HUES48 (cell line): ENCODE measurements around the gene HYI.
"Not testable (repeated sequence)": the region's sequence is repeated elsewhere in the genome, so short reads cannot be mapped to it uniquely, and the experiment has no call there.

Source experiments
- H3K27ac ChIP-seq: one replicate; pipeline ENCODE4 v1.7.0; 2013; ENCODE audit warnings: low read depth, low read length, inconsistent platforms
- H3K27me3 ChIP-seq: 2 replicates; pipeline ENCODE4 v1.6.1; 2013; ENCODE audit warnings: mild to moderate bottlenecking, low read length; ENCODE audit not compliant: control insufficient read depth, insufficient read depth
- H3K36me3 ChIP-seq: 2 replicates; pipeline ENCODE4 v1.6.1; 2013; ENCODE audit warnings: low read length; ENCODE audit not compliant: control insufficient read depth, insufficient read depth
- H3K4me1 ChIP-seq: 2 replicates; pipeline ENCODE4 v1.6.1; 2013; ENCODE audit warnings: mild to moderate bottlenecking, low read length; ENCODE audit not compliant: control insufficient read depth, insufficient read depth
- H3K4me3 ChIP-seq: 2 replicates; pipeline ENCODE4 v1.5.1; 2013; ENCODE audit warnings: mild to moderate bottlenecking, low read depth, low read length
- H3K9ac ChIP-seq: 2 replicates; pipeline ENCODE4 v1.6.1; 2013; ENCODE audit warnings: mild to moderate bottlenecking, low read depth, low read length, moderate library complexity
- H3K9me3 ChIP-seq: 2 replicates; pipeline ENCODE4 v1.6.1; 2013; ENCODE audit warnings: low read length; ENCODE audit not compliant: control insufficient read depth, insufficient read depth

The HYI gene

GRCh38 chr1:43464681-43465504, 11.2 kb upstream of the HYI start:
- no peaks in the 10 kb centered on the region for H3K4me1 ChIP-seq
- H3K9me3 ChIP-seq, result no peaks in the 10 kb centered on the region
- H3K27ac ChIP-seq, result no peak overlapping the region
- no peaks in the 10 kb centered on the region for H3K27me3 ChIP-seq
- no peak overlapping the region for H3K9ac ChIP-seq
- H3K4me3 ChIP-seq, result no peak overlapping the region
- H3K36me3 ChIP-seq, result no peaks in the 10 kb centered on the region

- no peak overlapping the region for H3K9ac ChIP-seq
- H3K27me3 ChIP-seq, result no peaks in the 10 kb centered on the region
- no peaks in the 10 kb centered on the region for H3K9me3 ChIP-seq
- no peaks in the 10 kb centered on the region for H3K36me3 ChIP-seq
- no peak overlapping the region for H3K27ac ChIP-seq
- H3K4me3 ChIP-seq, result no peak overlapping the region
- H3K4me1 ChIP-seq, result no peaks in the 10 kb centered on the region
Observed at GRCh38 chr1:43463479-43463878, 9.7 kb upstream of the HYI start.

GRCh38 chr1:43460988-43461693, 7.4 kb upstream of the HYI start:
- Histone ChIP-seq H3K27me3 (no peaks in the 10 kb centered on the region), H3K36me3 (no peaks in the 10 kb centered on the region), H3K4me1 (no peaks in the 10 kb centered on the region), H3K27ac (no peak overlapping the region), H3K9ac (no peak overlapping the region), H3K9me3 (no peaks in the 10 kb centered on the region), H3K4me3 (no peak overlapping the region)

- H3K36me3 ChIP-seq, H3K4me1 ChIP-seq, H3K27ac ChIP-seq, H3K9me3 ChIP-seq, H3K4me3 ChIP-seq, H3K27me3 ChIP-seq, H3K9ac ChIP-seq: not testable (repeated sequence)
Observed at GRCh38 chr1:43458379-43458778, 4.6 kb upstream of the HYI start.

DNA sequence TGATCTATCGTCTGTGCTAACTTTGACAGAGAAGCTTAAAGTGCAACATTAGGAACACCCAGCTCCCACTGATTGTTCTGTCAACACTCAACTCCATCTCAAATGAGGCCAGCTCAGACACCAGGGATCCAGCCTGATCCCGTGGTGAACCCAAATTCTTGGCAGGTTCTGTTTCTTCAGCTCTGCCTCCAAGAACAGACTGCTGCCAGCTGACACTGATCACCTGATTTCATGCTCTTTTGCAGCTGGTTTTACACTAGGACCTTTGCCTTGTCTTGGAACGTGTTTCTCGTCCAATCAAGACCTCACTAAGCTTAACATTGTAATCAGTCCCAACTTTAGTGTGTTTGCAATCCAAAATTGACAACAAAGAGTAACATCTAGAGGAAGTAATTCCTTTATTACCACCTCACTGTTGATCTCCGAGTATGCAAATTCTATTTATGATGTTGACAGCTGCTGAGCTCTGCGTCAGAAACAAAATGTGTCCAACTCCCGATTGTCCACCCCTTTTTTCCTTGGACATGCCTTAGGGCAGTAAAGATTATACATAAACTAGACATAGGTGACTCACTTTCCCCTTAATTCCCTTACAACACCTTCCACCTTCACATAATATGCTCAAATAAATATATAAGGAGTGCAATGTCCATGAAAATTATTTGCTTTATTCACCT, 1.6 kb upstream of the HYI start:
- Histone ChIP-seq H3K9me3 (no peaks in the 10 kb centered on the region), H3K4me1 (peaks cover 13% of the 10 kb centered on the region), H3K27me3 (no peaks in the 10 kb centered on the region), H3K36me3 (peaks cover 17% of the 10 kb centered on the region), H3K4me3 (no peak overlapping the region), H3K27ac (no peak overlapping the region), H3K9ac (no peak overlapping the region)

GRCh38 chr1:43454270-43455011, 710 bp upstream of the HYI start:
- H3K4me3 ChIP-seq, result peak overlapping the region; percentile 70
- H3K9ac ChIP-seq, result peak overlapping the region; percentile 41
- H3K27me3 ChIP-seq, result no peaks in the 10 kb centered on the region
- peaks cover 13% of the 10 kb centered on the region for H3K4me1 ChIP-seq
- peaks cover 26% of the 10 kb centered on the region for H3K36me3 ChIP-seq
- H3K27ac ChIP-seq, result peak overlapping the region; percentile 77
- H3K9me3 ChIP-seq, result no peaks in the 10 kb centered on the region

GRCh38 chr1:43452789-43453441, 816 bp downstream of the HYI start:
- Histone ChIP-seq H3K27ac (peak overlapping the region; percentile 77), H3K4me1 (peaks cover 13% of the 10 kb centered on the region), H3K36me3 (peaks cover 40% of the 10 kb centered on the region), H3K9ac (no peak overlapping the region), H3K27me3 (no peaks in the 10 kb centered on the region), H3K4me3 (peak overlapping the region; percentile 70), H3K9me3 (no peaks in the 10 kb centered on the region)

- H3K36me3 ChIP-seq, result peaks cover 50% of the 10 kb centered on the region
- H3K9ac ChIP-seq, result no peak overlapping the region
- no peaks in the 10 kb centered on the region for H3K9me3 ChIP-seq
- no peak overlapping the region for H3K27ac ChIP-seq
- H3K27me3 ChIP-seq, result no peaks in the 10 kb centered on the region
- no peak overlapping the region for H3K4me3 ChIP-seq
- H3K4me1 ChIP-seq, result peaks cover 13% of the 10 kb centered on the region
Observed at GRCh38 chr1:43451701-43452532, 1.8 kb downstream of the HYI start.

DNA sequence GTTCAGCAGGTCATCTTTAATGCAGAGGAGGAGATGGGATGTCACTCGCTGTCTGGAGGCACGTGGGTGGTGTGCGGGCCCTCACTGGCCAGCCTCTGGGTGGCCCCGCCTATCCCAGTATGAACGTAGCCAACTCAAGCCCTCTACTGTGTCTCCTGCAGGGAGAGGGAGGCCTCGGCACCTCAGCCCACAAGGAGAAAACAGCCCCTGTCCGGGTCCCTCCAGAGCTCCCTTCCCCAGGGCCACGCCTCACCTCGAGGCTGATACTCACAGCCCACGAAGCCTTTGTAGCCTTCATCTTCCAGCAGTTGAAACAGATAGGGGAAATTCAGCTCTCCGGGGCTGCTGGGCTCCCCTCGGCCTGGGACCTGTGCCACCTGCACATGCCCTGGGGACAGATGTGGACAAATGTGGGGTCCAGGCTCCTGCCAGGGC, 2.6 kb downstream of the HYI start:
- H3K4me3 ChIP-seq, result no peak overlapping the region
- H3K27me3 ChIP-seq, result no peaks in the 10 kb centered on the region
- H3K9ac ChIP-seq, result no peak overlapping the region
- H3K9me3 ChIP-seq, result no peaks in the 10 kb centered on the region
- peaks cover 13% of the 10 kb centered on the region for H3K4me1 ChIP-seq
- no peak overlapping the region for H3K27ac ChIP-seq
- H3K36me3 ChIP-seq, result peaks cover 58% of the 10 kb centered on the region
